HEK293 (cell line): ENCODE data around the gene PSAP.

ENCODE experiments used
- AEBP2 ChIP-seq: fragments of 450-650 bp; formaldehyde crosslinking; IDR thresholded peaks from 2 replicates; pipeline ENCODE4 v1.5.1; 2016; ENCODE audit warnings: missing biosample characterization, missing genetic modification characterization, borderline replicate concordance
- ATF2 ChIP-seq: fragments of 450-650 bp; formaldehyde crosslinking; IDR thresholded peaks from 2 replicates; pipeline ENCODE4 v1.5.1; 2016; ENCODE audit warnings: missing biosample characterization, missing genetic modification characterization, low read depth
- EGR2 ChIP-seq: fragments of 450-650 bp; formaldehyde crosslinking; IDR thresholded peaks from 2 replicates; pipeline ENCODE4 v1.5.1; 2016; ENCODE audit warnings: low read depth, missing biosample characterization, missing genetic modification characterization
- GLIS2 ChIP-seq: fragments of 450-650 bp; formaldehyde crosslinking; IDR thresholded peaks from 2 replicates; pipeline ENCODE4 v1.5.1; 2016; ENCODE audit warnings: missing biosample characterization, missing genetic modification characterization
- HIC1 ChIP-seq: fragments of 450-650 bp; formaldehyde crosslinking; IDR thresholded peaks from 2 replicates; pipeline ENCODE4 v1.5.1; 2016; ENCODE audit warnings: missing biosample characterization, missing genetic modification characterization
- KLF16 ChIP-seq: fragments of 450-650 bp; formaldehyde crosslinking; IDR thresholded peaks from 2 replicates; pipeline ENCODE4 v1.5.1; 2017; ENCODE audit warnings: missing biosample characterization, missing genetic modification characterization
- KLF8 ChIP-seq: fragments of 450-650 bp; formaldehyde crosslinking; IDR thresholded peaks from 2 replicates; pipeline ENCODE4 v1.5.1; 2016; ENCODE audit warnings: missing biosample characterization, missing genetic modification characterization
- OSR2 ChIP-seq: fragments of 450-650 bp; formaldehyde crosslinking; IDR thresholded peaks from 2 replicates; pipeline ENCODE4 v1.5.1; 2016; ENCODE audit warnings: missing biosample characterization, missing genetic modification characterization
- OVOL3 ChIP-seq: fragments of 450-650 bp; formaldehyde crosslinking; IDR thresholded peaks from 2 replicates; pipeline ENCODE4 v1.5.1; 2016; ENCODE audit warnings: missing biosample characterization, missing genetic modification characterization
- PRDM4 ChIP-seq: fragments of 450-650 bp; formaldehyde crosslinking; IDR thresholded peaks from 2 replicates; pipeline ENCODE4 v1.5.1; 2017; ENCODE audit warnings: missing biosample characterization, missing genetic modification characterization
- SP3 ChIP-seq: fragments of 450-650 bp; formaldehyde crosslinking; IDR thresholded peaks from 2 replicates; pipeline ENCODE4 v1.5.1; 2016; ENCODE audit warnings: missing biosample characterization, missing genetic modification characterization
- TRIM28 ChIP-seq: IDR thresholded peaks from 2 replicates; pipeline ENCODE4 v1.6.1; 2011; ENCODE audit warnings: low read length, control low read depth, borderline replicate concordance
- ZBTB21 ChIP-seq: fragments of 450-650 bp; formaldehyde crosslinking; IDR thresholded peaks from 2 replicates; pipeline ENCODE4 v1.5.1; 2017; ENCODE audit warnings: missing biosample characterization, missing genetic modification characterization
- ZBTB44 ChIP-seq: fragments of 450-650 bp; IDR thresholded peaks from 2 replicates; pipeline ENCODE4 v1.5.1; 2018; ENCODE audit warnings: missing biosample characterization, mild to moderate bottlenecking, missing genetic modification characterization
- ZBTB48 ChIP-seq: fragments of 450-650 bp; formaldehyde crosslinking; IDR thresholded peaks from 2 replicates; pipeline ENCODE4 v1.5.1; 2016; ENCODE audit warnings: missing biosample characterization, missing genetic modification characterization
- ZEB2 ChIP-seq: fragments of 450-650 bp; formaldehyde crosslinking; IDR thresholded peaks from 2 replicates; pipeline ENCODE4 v1.5.1; 2016; ENCODE audit warnings: missing biosample characterization, missing genetic modification characterization
- ZFP69B ChIP-seq: fragments of 450-650 bp; formaldehyde crosslinking; IDR thresholded peaks from 2 replicates; pipeline ENCODE4 v1.5.1; 2016; ENCODE audit warnings: missing biosample characterization, missing genetic modification characterization
- ZNF138 ChIP-seq: fragments of 450-650 bp; formaldehyde crosslinking; IDR thresholded peaks from 2 replicates; pipeline ENCODE4 v1.5.1; 2016; ENCODE audit warnings: missing biosample characterization, missing genetic modification characterization, borderline replicate concordance
- ZNF2 ChIP-seq: fragments of 450-650 bp; formaldehyde crosslinking; IDR thresholded peaks from 2 replicates; pipeline ENCODE4 v1.5.1; 2016; ENCODE audit warnings: missing biosample characterization, missing genetic modification characterization
- ZNF24 ChIP-seq: fragments of 450-650 bp; formaldehyde crosslinking; IDR thresholded peaks from 2 replicates; pipeline ENCODE4 v1.5.1; 2016; ENCODE audit warnings: missing biosample characterization, missing genetic modification characterization
- ZNF324 ChIP-seq: fragments of 450-650 bp; formaldehyde crosslinking; IDR thresholded peaks from 2 replicates; pipeline ENCODE4 v1.5.1; 2016; ENCODE audit warnings: missing biosample characterization, missing genetic modification characterization
- ZNF394 ChIP-seq: fragments of 450-650 bp; formaldehyde crosslinking; IDR thresholded peaks from 2 replicates; pipeline ENCODE4 v1.5.1; 2016; ENCODE audit warnings: missing biosample characterization, missing genetic modification characterization, mild to moderate bottlenecking, moderate library complexity, borderline replicate concordance
- ZNF660 ChIP-seq: fragments of 450-650 bp; IDR thresholded peaks from 2 replicates; pipeline ENCODE4 v1.5.1; 2018; ENCODE audit warnings: missing biosample characterization, mild to moderate bottlenecking, missing genetic modification characterization
- ZNF704 ChIP-seq: fragments of 450-650 bp; formaldehyde crosslinking; IDR thresholded peaks from 2 replicates; pipeline ENCODE4 v1.5.1; 2016; ENCODE audit warnings: missing biosample characterization, missing genetic modification characterization
- ZNF707 ChIP-seq: fragments of 450-650 bp; formaldehyde crosslinking; IDR thresholded peaks from 2 replicates; pipeline ENCODE4 v1.5.1; 2016; ENCODE audit warnings: missing biosample characterization, missing genetic modification characterization
- ZNF777 ChIP-seq: fragments of 450-650 bp; formaldehyde crosslinking; IDR thresholded peaks from 2 replicates; pipeline ENCODE4 v1.5.1; 2017; ENCODE audit warnings: missing biosample characterization, missing genetic modification characterization, borderline replicate concordance
- ZSCAN4 ChIP-seq: fragments of 450-650 bp; formaldehyde crosslinking; IDR thresholded peaks from 2 replicates; pipeline ENCODE4 v1.5.1; 2017; ENCODE audit warnings: missing biosample characterization, missing genetic modification characterization
- ZXDB ChIP-seq: fragments of 450-650 bp; formaldehyde crosslinking; IDR thresholded peaks from 2 replicates; pipeline ENCODE4 v1.5.1; 2016; ENCODE audit warnings: missing biosample characterization, missing genetic modification characterization

The PSAP gene

GRCh38 chr10:71888623-71889387, 37.8 kb upstream of the PSAP start (continued):
- TF ChIP-seq EGR2 (tag by site-specific recombination) = peak; percentile 40; the same call in 1 of the 2 replicates
- TF ChIP-seq ZXDB = peak; percentile 85
- TF ChIP-seq ZSCAN4 (tag by site-specific recombination) = no peak
- TF ChIP-seq ZBTB48 = peak; percentile 73
- TF ChIP-seq HIC1 (tag by site-specific recombination) = peak; percentile 84
- TF ChIP-seq ZNF707 (tag by site-specific recombination) = no peak
- TF ChIP-seq AEBP2 (tag by site-specific recombination) = no peak
- TF ChIP-seq OSR2 (tag by site-specific recombination) = 0 out of 2 replicates have a peak, but pooled peaks have one; percentile 6
- TF ChIP-seq ZNF704 (tag by site-specific recombination) = no peak
- no peak for TF ChIP-seq ZNF138 (tag by site-specific recombination)
- peak; percentile 61; the same call in 1 of the 2 replicates for TF ChIP-seq ZNF24 (tag by site-specific recombination)
- peak; percentile 51; the same call in 1 of the 2 replicates for TF ChIP-seq TRIM28
- no peak for TF ChIP-seq ATF2 (tag by site-specific recombination)
- peak; percentile 84; the same call in 1 of the 2 replicates for TF ChIP-seq ZFP69B (tag by site-specific recombination)
- TF ChIP-seq PRDM4 (tag by site-specific recombination) = peak; percentile 83
- peak; percentile 91 for TF ChIP-seq ZNF2 (tag by site-specific recombination)
- no peak for TF ChIP-seq ZNF777 (tag by site-specific recombination)
- peak; percentile 44 for TF ChIP-seq SP3 (tag by site-specific recombination)
- TF ChIP-seq ZBTB44 (tag by site-specific recombination) = no peak
- TF ChIP-seq KLF16 (tag by site-specific recombination) = peak; percentile 74
- peak; percentile 89 for TF ChIP-seq ZEB2 (tag by site-specific recombination)
- TF ChIP-seq ZBTB21 (tag by site-specific recombination) = 0 out of 2 replicates have a peak, but pooled peaks have one; percentile 11
- TF ChIP-seq ZNF324 (tag by site-specific recombination) = peak; percentile 64; the same call in 1 of the 2 replicates
- peak; percentile 77 for TF ChIP-seq ZNF394 (tag by site-specific recombination)
- peak; percentile 23; the same call in 1 of the 2 replicates for TF ChIP-seq KLF8 (tag by site-specific recombination)
- TF ChIP-seq GLIS2 (tag by site-specific recombination) = peak; percentile 95
- TF ChIP-seq OVOL3 (tag by site-specific recombination) = 0 out of 2 replicates have a peak, but pooled peaks have one; percentile 9
- peak; percentile 93 for TF ChIP-seq ZNF660 (tag by site-specific recombination)
